ENCODE data around the gene LDLRAD3. TPM values are rescaled to one million over a fixed set of nuclear protein-coding genes. Genes with fewer than 3 reads are reported as not detected.

LDLRAD3 gene
- polyA plus RNA-seq, 1 of the 3 experiments (the other 2 are of a cell fraction): 10.6 TPM

- Histone ChIP-seq H4K20me1 (ENCODE audit: insufficient read depth) (no peaks in the 10 kb centered on the region), H3K4me2 (no peak overlapping the region), H2AFZ (ENCODE audit: low read depth) (no peak overlapping the region), H3K27me3 (ENCODE audit: insufficient read depth) (no peaks in the 10 kb centered on the region), H3K79me2 (ENCODE audit: insufficient read depth) (peaks cover 34% of the 10 kb centered on the region; the same call in 1 of the 2 replicates), H3F3A (replicated peaks; ENCODE audit: insufficient read depth) (no peaks in the 10 kb centered on the region), H3K4me3 (ENCODE audit: low read depth in 2 of 2, low read length in 1 of 2) (no peak overlapping the region), H3K9me3 (0 out of 2 replicates have a peak, but pooled peaks cover 4% of the 10 kb centered on the region), H3K4me1 (ENCODE audit: control insufficient read depth in 1 of 2, insufficient read depth in 2 of 2, low read depth in 1 of 2, low read length in 1 of 2) (peaks cover 0 to 4% of the 10 kb centered on the region in 2 experiments; a peak in 1 of 4 replicates), H3K9me2 (no peaks in the 10 kb centered on the region), H3K27ac (ENCODE audit: low read depth in 2 of 2, low read length in 1 of 2) (no peak overlapping the region), H3K36me3 (replicated peaks in 1 of 2; ENCODE audit: control insufficient read depth in 1 of 2, insufficient read depth in 2 of 2, low read length in 1 of 2) (peaks cover 6 to 7% of the 10 kb centered on the region in 2 experiments), H3K9ac (no peak overlapping the region)
- POLR2A ChIA-PET: no interaction called here
- TF ChIP-seq RCOR1 (IDR thresholded peaks at IDR 0.05; ENCODE audit: low read length): no peak
- TF ChIP-seq TCF12 (IDR thresholded peaks at IDR 0.05): no peak
- no peak for TF ChIP-seq RFX5 (IDR thresholded peaks at IDR 0.05; ENCODE audit: low read length)
- no peak for TF ChIP-seq FOSL2 (IDR thresholded peaks at IDR 0.05; ENCODE audit: borderline replicate concordance, low read depth)
- TF ChIP-seq REST (IDR thresholded peaks at IDR 0.05; ENCODE audit: low read depth, low read length): no peak
- TF ChIP-seq ELF1 (IDR thresholded peaks at IDR 0.05): no peak
- TF ChIP-seq IRF3 (IDR thresholded peaks at IDR 0.05; ENCODE audit: low read depth, low read length): no peak
- no peak for TF ChIP-seq JUND (IDR thresholded peaks at IDR 0.05)
- no peak for TF ChIP-seq NFIC (IDR thresholded peaks at IDR 0.05; ENCODE audit: borderline replicate concordance)
- no peak for TF ChIP-seq POLR2AphosphoS5 (IDR thresholded peaks at IDR 0.05; ENCODE audit: low read depth, low read length)
- TF ChIP-seq, protein P1, sequence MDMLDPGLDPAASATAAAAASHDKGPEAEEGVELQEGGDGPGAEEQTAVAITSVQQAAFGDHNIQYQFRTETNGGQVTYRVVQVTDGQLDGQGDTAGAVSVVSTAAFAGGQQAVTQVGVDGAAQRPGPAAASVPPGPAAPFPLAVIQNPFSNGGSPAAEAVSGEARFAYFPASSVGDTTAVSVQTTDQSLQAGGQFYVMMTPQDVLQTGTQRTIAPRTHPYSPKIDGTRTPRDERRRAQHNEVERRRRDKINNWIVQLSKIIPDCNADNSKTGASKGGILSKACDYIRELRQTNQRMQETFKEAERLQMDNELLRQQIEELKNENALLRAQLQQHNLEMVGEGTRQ (IDR thresholded peaks at IDR 0.05; ENCODE audit: borderline replicate concordance, low read depth, low read length): no peak
- TF ChIP-seq YY1 (IDR thresholded peaks at IDR 0.05; ENCODE audit: low read depth): no peak
- TF ChIP-seq, protein P2, sequence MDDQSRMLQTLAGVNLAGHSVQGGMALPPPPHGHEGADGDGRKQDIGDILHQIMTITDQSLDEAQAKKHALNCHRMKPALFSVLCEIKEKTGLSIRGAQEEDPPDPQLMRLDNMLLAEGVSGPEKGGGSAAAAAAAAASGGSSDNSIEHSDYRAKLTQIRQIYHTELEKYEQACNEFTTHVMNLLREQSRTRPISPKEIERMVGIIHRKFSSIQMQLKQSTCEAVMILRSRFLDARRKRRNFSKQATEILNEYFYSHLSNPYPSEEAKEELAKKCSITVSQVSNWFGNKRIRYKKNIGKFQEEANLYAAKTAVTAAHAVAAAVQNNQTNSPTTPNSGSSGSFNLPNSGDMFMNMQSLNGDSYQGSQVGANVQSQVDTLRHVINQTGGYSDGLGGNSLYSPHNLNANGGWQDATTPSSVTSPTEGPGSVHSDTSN (IDR thresholded peaks at IDR 0.05): no peak
- TF ChIP-seq MEF2A (IDR thresholded peaks at IDR 0.05; ENCODE audit: borderline replicate concordance, low read depth): no peak
- TF ChIP-seq SIN3A (IDR thresholded peaks at IDR 0.05; ENCODE audit: borderline replicate concordance, low read depth, low read length): no peak
- no peak for TF ChIP-seq GATA2 (CRISPR knock-in tag; IDR thresholded peaks at IDR 0.05)
- TF ChIP-seq FOXJ3 (CRISPR knock-in tag; IDR thresholded peaks at IDR 0.05): no peak
- WGBS (ENCODE audit: low lambda C conversion rate): 100% methylated on average over 4 of the region's 4 CpGs
- no peak for DNase-seq
- CTCF ChIA-PET: interaction anchor here (0.6 to 1.0 kb wide), 2 partner anchors 12 to 157 kb away, joined by 3 read pairs; no protein-coding TSS in a partner anchor
Measured at GRCh38 chr11:35978891-35979290, 35.0 kb downstream of the LDLRAD3 start.

Measured in SK-N-SH (cell line).